ENCODE data around the gene ADAMTS17. TPM values are rescaled to one million over a fixed set of nuclear protein-coding genes. Genes with fewer than 3 reads are reported as not detected.
A peak's percentile ranks its signal among the peaks of the same experiment; 100 is the strongest.

Gene ADAMTS17
- total and polyA plus RNA-seq, 5 donors from 2014 or later = 0.20 to 8.2 (median 0.67) TPM; not detected in 1

DNA sequence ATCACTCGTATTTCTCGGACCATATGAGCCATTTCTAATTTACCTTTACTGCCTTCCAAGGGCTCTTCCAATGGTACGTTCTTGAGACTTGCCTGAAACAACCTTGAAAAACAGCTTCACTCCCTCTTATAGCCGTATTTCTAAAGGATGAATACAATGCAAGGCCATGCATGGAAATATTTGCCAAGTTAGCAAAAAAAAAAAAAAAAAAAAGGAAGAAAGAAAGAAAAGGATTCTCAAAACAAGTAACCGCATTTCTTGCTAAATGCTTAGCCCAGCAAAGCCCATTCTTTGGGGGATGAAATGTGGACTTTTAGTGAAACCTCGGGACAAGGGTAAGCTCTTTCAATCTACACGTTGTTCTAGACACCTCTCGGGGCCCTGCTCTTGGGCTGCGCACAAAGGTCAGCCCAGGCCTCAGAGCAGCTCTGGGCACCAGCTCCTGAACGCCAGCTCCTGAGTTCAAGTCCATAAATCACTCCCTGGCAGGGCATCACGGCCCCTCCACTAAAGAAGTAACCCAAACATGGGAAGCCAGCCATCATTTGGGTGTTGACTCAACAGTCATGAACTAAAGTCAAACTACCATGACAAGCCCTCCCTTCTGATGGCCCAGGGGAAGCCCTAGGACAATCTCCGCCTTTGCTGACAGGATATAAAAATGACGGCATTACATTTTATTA, 132.7 kb downstream of the ADAMTS17 start:
- Mint-ChIP-seq H3K9me3 (peaks cover 0 to 1% (median 0%) of the 10 kb centered on the region in 7 donors), H3K4me3 (no peak overlapping the region), H3K4me1 (peaks cover 0 to 5% (median 0%) of the 10 kb centered on the region in 4 donors), H3K36me3 (peaks cover 16% of the 10 kb centered on the region), H3K27me3 (peaks cover 4% of the 10 kb centered on the region), H3K27ac (no peak overlapping the region)
- no peak for DNase-seq
- no peaks in the 10 kb centered on the region for H3K27me3 ChIP-seq (ENCODE audit: control insufficient read depth, insufficient read depth, low read length)
- H3K4me3 ChIP-seq (ENCODE audit: low read depth, low read length) = no peak overlapping the region
- no peak overlapping the region for H3K27ac ChIP-seq (ENCODE audit: insufficient read depth, low read length, poor library complexity, severe bottlenecking)
- H3K36me3 ChIP-seq (ENCODE audit: control insufficient read depth, insufficient read depth, low read length) = peaks cover 2% of the 10 kb centered on the region
- no peaks in the 10 kb centered on the region for H3K9me3 ChIP-seq (ENCODE audit: control insufficient read depth in 2 of 2, low read length in 2 of 2)
- no peak for ATAC-seq (ENCODE audit: low read depth in 2 of 2)
- H3K4me1 ChIP-seq (ENCODE audit: control insufficient read depth, insufficient read depth, low read length, poor library complexity, severe bottlenecking) = no peaks in the 10 kb centered on the region

DNA sequence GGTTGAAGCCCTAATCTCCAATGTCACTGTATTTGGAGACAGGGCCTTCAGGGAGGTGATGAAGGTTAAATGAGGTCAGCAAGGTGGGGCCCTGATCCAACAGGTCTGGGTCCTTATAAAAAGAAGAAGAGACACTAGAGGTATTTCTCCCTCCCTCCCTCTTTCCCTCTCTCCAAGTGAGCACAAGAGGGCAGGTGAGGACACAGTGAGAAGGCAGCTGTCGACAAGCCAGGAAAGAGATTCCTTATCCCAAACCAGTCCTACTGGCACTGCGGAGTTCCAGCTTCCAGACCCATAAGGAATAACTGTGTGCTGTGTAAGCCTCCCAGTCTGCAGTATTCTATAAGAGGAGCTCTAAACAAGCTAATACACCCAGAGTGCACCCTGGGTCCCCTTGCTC, 134.7 kb downstream of the ADAMTS17 start:
- H3K9me3 Mint-ChIP-seq = peaks cover 0 to 1% (median 0%) of the 10 kb centered on the region in 7 donors
- H3K27ac Mint-ChIP-seq = no peak overlapping the region
- ATAC-seq (ENCODE audit: low read depth in 2 of 2) = no peak

DNA sequence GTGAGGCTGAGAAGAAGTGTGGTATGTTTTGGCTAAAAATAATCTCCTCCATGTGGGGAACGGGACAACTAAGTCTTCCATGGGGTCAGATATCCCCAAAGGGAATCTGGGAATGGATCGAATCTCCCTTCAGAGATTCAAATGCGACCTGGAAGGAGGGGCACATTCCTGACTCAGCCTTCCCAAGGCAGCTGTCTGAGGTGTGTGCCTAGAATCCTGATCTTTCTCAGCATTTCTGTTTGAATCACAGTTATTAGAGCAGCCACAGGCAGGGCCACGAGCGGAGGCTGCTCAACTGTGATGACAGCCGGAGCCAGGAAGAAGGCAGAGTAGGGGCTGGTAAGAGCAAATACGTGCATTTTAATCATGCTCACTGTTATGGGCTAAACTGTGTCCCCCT, 135.1 kb downstream of the ADAMTS17 start:
- no peak overlapping the region for H3K4me3 ChIP-seq (ENCODE audit: low read depth, low read length)
- Mint-ChIP-seq H3K9me3 (peaks cover 0 to 1% (median 0%) of the 10 kb centered on the region in 7 donors), H3K27me3 (peaks cover 4% of the 10 kb centered on the region), H3K27ac (no peak overlapping the region), H3K4me1 (peaks cover 0 to 12% (median 3%) of the 10 kb centered on the region in 4 donors), H3K4me3 (no peak overlapping the region), H3K36me3 (peaks cover 18% of the 10 kb centered on the region)
- peaks cover 2% of the 10 kb centered on the region for H3K36me3 ChIP-seq (ENCODE audit: control insufficient read depth, insufficient read depth, low read length)
- H3K27me3 ChIP-seq (ENCODE audit: control insufficient read depth, insufficient read depth, low read length) = no peaks in the 10 kb centered on the region
- H3K4me1 ChIP-seq (ENCODE audit: control insufficient read depth, insufficient read depth, low read length, poor library complexity, severe bottlenecking) = peaks cover 4% of the 10 kb centered on the region
- no peaks in the 10 kb centered on the region for H3K9me3 ChIP-seq (ENCODE audit: control insufficient read depth in 2 of 2, low read length in 2 of 2)
- ATAC-seq (ENCODE audit: low read depth in 2 of 2) (no peak), DNase-seq (no peak)
- no peak overlapping the region for H3K27ac ChIP-seq (ENCODE audit: insufficient read depth, low read length, poor library complexity, severe bottlenecking)

More for the DNA sequence above, 134.7 kb downstream of the ADAMTS17 start:
- no peaks in the 10 kb centered on the region for H3K27me3 ChIP-seq (ENCODE audit: control insufficient read depth, insufficient read depth, low read length)
- H3K4me1 ChIP-seq (ENCODE audit: control insufficient read depth, insufficient read depth, low read length, poor library complexity, severe bottlenecking) = no peaks in the 10 kb centered on the region
- H3K4me3 ChIP-seq (ENCODE audit: low read depth, low read length) = no peak overlapping the region
- no peak for DNase-seq
- Mint-ChIP-seq H3K4me3 (no peak overlapping the region), H3K36me3 (peaks cover 16% of the 10 kb centered on the region), H3K4me1 (peaks cover 0 to 9% (median under 1%) of the 10 kb centered on the region in 4 donors), H3K27me3 (peaks cover 4% of the 10 kb centered on the region)
- no peaks in the 10 kb centered on the region for H3K9me3 ChIP-seq (ENCODE audit: control insufficient read depth in 2 of 2, low read length in 2 of 2)
- peaks cover 2% of the 10 kb centered on the region for H3K36me3 ChIP-seq (ENCODE audit: control insufficient read depth, insufficient read depth, low read length)
- no peak overlapping the region for H3K27ac ChIP-seq (ENCODE audit: insufficient read depth, low read length, poor library complexity, severe bottlenecking)

DNA sequence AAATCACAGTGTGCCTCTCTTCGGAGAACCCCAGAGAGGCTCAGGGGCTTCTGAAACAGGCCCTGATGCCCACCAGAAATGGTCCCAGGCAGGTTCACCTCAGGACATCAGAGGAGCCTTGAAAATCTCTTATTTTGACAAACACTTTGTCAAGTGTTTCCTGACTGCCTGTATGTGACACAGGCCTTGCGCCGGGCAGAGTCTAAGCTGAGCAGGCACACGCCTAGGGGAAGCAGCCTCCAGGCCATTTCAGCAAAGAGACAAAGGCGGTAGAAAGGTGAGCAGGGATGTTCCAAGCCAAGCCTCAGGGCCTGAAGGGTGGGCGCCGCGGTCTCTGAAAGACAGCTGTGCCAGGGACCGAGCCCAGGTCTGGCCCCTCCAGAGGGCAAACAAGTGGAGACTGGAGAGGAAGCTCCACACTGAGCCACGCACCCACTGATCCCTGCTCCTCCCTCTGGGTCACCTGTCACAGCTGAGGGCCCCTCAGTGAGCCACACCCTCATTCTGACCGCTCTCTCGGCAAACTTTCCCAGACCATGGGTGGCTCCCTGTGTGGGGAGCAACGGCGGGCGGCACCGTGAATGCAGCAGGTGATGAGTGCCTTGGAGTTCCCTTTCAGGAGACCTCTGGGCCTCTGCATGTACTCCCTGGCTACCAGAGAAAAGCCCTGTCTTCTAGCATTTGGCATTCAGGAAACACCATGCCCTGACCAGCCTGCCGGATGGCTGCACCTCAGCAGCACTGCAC, 136.1 kb downstream of the ADAMTS17 start:
- H3K9me3 ChIP-seq (ENCODE audit: control insufficient read depth in 2 of 2, low read length in 2 of 2) = no peaks in the 10 kb centered on the region
- H3K27me3 ChIP-seq (ENCODE audit: control insufficient read depth, insufficient read depth, low read length) = no peaks in the 10 kb centered on the region
- Mint-ChIP-seq H3K4me3 (no peak overlapping the region), H3K36me3 (peaks cover 18% of the 10 kb centered on the region), H3K9me3 (peaks cover 0 to 1% (median 0%) of the 10 kb centered on the region in 7 donors), H3K27me3 (peaks cover 4% of the 10 kb centered on the region), H3K27ac (peak overlapping the region in 1 of 3 donors; percentile 38), H3K4me1 (peaks cover 0 to 15% (median 5%) of the 10 kb centered on the region in 4 donors)
- no peak for ATAC-seq (ENCODE audit: low read depth in 2 of 2)
- no peak for DNase-seq
- H3K4me3 ChIP-seq (ENCODE audit: low read depth, low read length) = no peak overlapping the region
- H3K4me1 ChIP-seq (ENCODE audit: control insufficient read depth, insufficient read depth, low read length, poor library complexity, severe bottlenecking) = peaks cover 7% of the 10 kb centered on the region
- H3K36me3 ChIP-seq (ENCODE audit: control insufficient read depth, insufficient read depth, low read length) = peaks cover 2% of the 10 kb centered on the region
- no peak overlapping the region for H3K27ac ChIP-seq (ENCODE audit: insufficient read depth, low read length, poor library complexity, severe bottlenecking)

DNA sequence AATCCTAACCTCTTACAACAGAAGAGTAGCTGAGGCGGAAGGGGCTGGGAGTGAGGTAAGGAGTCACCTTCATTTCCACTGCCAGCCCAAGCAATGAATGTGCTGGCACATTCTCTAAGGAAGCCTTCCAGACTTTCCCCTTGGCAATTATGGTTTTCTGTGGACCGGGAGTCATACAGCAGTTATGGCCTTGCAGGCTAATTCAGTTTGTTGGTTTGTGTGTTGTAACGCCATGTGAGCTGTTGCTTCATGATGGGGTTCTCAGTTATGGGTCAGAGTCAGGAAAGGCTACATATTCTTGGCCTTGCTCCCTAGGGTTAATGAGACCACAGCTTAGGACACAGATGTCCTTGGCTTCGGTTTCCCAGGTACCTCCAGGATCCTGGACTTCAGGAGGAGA, 137.0 kb downstream of the ADAMTS17 start:
- peaks cover 18% of the 10 kb centered on the region for H3K36me3 Mint-ChIP-seq

DNA sequence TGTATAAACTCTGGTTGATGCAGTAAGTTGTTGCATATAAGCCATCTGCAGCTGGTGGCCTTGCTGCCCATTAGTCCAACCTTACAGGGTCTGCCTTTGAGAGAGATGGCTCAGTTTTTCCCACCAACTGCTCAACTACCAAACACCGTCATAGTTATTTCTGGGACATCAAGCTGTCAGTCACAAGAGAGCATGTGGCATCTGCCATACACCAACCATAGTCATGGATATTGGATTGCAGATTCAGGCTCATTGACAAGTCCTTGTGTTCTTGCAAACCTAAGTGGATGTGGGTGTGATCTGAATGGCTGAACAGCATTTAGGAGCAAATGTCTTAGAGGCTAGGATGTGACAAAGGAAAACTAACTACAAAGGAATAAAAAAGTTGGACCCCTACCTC, 137.6 kb downstream of the ADAMTS17 start:
- no peak overlapping the region for H3K4me3 ChIP-seq (ENCODE audit: low read depth, low read length)
- DNase-seq = no peak
- Mint-ChIP-seq H3K4me3 (no peak overlapping the region), H3K9me3 (peaks cover 0 to 2% (median 0%) of the 10 kb centered on the region in 7 donors), H3K27me3 (peaks cover 4% of the 10 kb centered on the region), H3K27ac (no peak overlapping the region), H3K36me3 (peaks cover 19% of the 10 kb centered on the region), H3K4me1 (peaks cover 0 to 15% (median 5%) of the 10 kb centered on the region in 4 donors)
- no peaks in the 10 kb centered on the region for H3K27me3 ChIP-seq (ENCODE audit: control insufficient read depth, insufficient read depth, low read length)
- no peaks in the 10 kb centered on the region for H3K9me3 ChIP-seq (ENCODE audit: control insufficient read depth in 2 of 2, low read length in 2 of 2)
- peaks cover 2% of the 10 kb centered on the region for H3K36me3 ChIP-seq (ENCODE audit: control insufficient read depth, insufficient read depth, low read length)
- H3K4me1 ChIP-seq (ENCODE audit: control insufficient read depth, insufficient read depth, low read length, poor library complexity, severe bottlenecking) = peaks cover 7% of the 10 kb centered on the region
- no peak for ATAC-seq (ENCODE audit: low read depth in 2 of 2)
- no peak overlapping the region for H3K27ac ChIP-seq (ENCODE audit: insufficient read depth, low read length, poor library complexity, severe bottlenecking)

More for the DNA sequence above, 137.0 kb downstream of the ADAMTS17 start:
- H3K27ac ChIP-seq (ENCODE audit: insufficient read depth, low read length, poor library complexity, severe bottlenecking) = no peak overlapping the region
- ATAC-seq (ENCODE audit: low read depth in 2 of 2) (no peak), DNase-seq (no peak)
- Mint-ChIP-seq H3K9me3 (peaks cover 0 to 2% (median 0%) of the 10 kb centered on the region in 7 donors), H3K27ac (no peak overlapping the region), H3K4me1 (peaks cover 0 to 15% (median 5%) of the 10 kb centered on the region in 4 donors), H3K4me3 (no peak overlapping the region), H3K27me3 (peaks cover 4% of the 10 kb centered on the region)
- H3K27me3 ChIP-seq (ENCODE audit: control insufficient read depth, insufficient read depth, low read length) = no peaks in the 10 kb centered on the region
- no peaks in the 10 kb centered on the region for H3K9me3 ChIP-seq (ENCODE audit: control insufficient read depth in 2 of 2, low read length in 2 of 2)
- H3K4me1 ChIP-seq (ENCODE audit: control insufficient read depth, insufficient read depth, low read length, poor library complexity, severe bottlenecking) = peaks cover 7% of the 10 kb centered on the region
- no peak overlapping the region for H3K4me3 ChIP-seq (ENCODE audit: low read depth, low read length)
- H3K36me3 ChIP-seq (ENCODE audit: control insufficient read depth, insufficient read depth, low read length) = peaks cover 2% of the 10 kb centered on the region

DNA sequence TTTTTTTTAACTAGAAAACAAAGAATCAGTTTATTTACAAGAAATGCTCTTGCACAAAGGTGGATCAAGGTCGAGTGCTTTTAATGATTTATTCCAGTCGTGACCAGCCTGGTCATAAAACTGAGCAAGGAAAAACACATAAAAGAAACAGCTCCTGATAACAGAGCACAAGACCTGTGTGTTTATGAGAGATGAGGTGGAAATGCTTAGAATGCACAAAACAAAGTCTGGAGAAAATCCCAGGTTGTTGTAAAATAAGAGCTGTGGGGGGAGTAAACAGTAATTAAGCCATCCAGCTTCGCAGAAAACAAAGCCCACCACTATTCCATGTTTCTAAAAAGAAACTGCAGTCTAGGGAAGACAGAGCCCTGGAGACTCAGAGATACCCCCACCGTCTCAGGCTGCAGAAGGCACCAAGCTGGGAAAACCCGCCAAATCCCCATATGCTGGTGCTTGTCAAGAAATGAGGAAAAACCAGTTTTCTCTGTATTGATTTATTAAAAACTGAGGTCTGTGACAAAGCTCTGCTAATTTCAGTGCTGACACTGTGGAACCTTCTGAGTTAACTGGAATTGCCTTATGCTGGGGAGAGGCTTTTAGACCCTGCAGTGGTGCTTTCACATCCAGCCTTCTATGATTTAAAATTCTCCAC, 139.3 kb downstream of the ADAMTS17 start:
- no peak overlapping the region for H3K27ac ChIP-seq (ENCODE audit: insufficient read depth, low read length, poor library complexity, severe bottlenecking)
- H3K36me3 ChIP-seq (ENCODE audit: control insufficient read depth, insufficient read depth, low read length) = peaks cover 2% of the 10 kb centered on the region
- peaks cover 24% of the 10 kb centered on the region for H3K36me3 Mint-ChIP-seq
- no peaks in the 10 kb centered on the region for H3K9me3 ChIP-seq (ENCODE audit: control insufficient read depth in 2 of 2, low read length in 2 of 2)
- H3K27me3 Mint-ChIP-seq = peaks cover 4% of the 10 kb centered on the region
- DNase-seq = no peak
- H3K4me1 ChIP-seq (ENCODE audit: control insufficient read depth, insufficient read depth, low read length, poor library complexity, severe bottlenecking) = peaks cover 7% of the 10 kb centered on the region
- no peak overlapping the region for H3K4me3 Mint-ChIP-seq
- ATAC-seq (ENCODE audit: low read depth in 2 of 2) = no peak
- H3K27ac Mint-ChIP-seq = no peak overlapping the region
- H3K9me3 Mint-ChIP-seq = peaks cover 0 to 2% (median 0%) of the 10 kb centered on the region in 7 donors
- no peaks in the 10 kb centered on the region for H3K27me3 ChIP-seq (ENCODE audit: control insufficient read depth, insufficient read depth, low read length)
- H3K4me1 Mint-ChIP-seq = peaks cover 0 to 18% (median 5%) of the 10 kb centered on the region in 4 donors
- H3K4me3 ChIP-seq (ENCODE audit: low read depth, low read length) = no peak overlapping the region

Data from CD4-positive, CD25-positive, alpha-beta regulatory T cell (primary cell).